Kidney epithelial cell (primary cell): ENCODE measurements around the gene ODAD4. TPM values are rescaled to one million over a fixed set of nuclear protein-coding genes. Genes with fewer than 3 reads are reported as not detected.

Experiments
- DNase-seq: peaks from one replicate; pipeline ENCODE4 v3.0.0-alpha.2; 2010; ENCODE audit warnings: low read depth
- H3K27me3 ChIP-seq: 2 replicates; pipeline ENCODE4 v1.6.0; 2011; ENCODE audit warnings: low read length; ENCODE audit not compliant: control insufficient read depth, insufficient read depth
- H3K36me3 ChIP-seq: 2 replicates; pipeline ENCODE4 v1.5.1; 2011; ENCODE audit warnings: low read length; ENCODE audit not compliant: control insufficient read depth, insufficient read depth
- H3K4me3 ChIP-seq: 2 replicates; pipeline ENCODE4 v1.5.1; 2011; ENCODE audit warnings: low read depth, mild to moderate bottlenecking, control low read depth, low read length
- CTCF ChIP-seq: IDR thresholded peaks from 2 replicates; pipeline ENCODE4 v1.5.1; 2011; ENCODE audit warnings: mild to moderate bottlenecking, moderate library complexity, low read length, control low read depth, inconsistent platforms; ENCODE audit not compliant: insufficient read depth, poor library complexity, severe bottlenecking
- total RNA-seq: library from RNA; depleted of rRNA; stranded (reverse); fragments of >200 nt; gene quantifications from 2 replicates; pipeline ENCODE4 v1.2.3, GENCODE V29; 2015

The ODAD4 gene, protein sequence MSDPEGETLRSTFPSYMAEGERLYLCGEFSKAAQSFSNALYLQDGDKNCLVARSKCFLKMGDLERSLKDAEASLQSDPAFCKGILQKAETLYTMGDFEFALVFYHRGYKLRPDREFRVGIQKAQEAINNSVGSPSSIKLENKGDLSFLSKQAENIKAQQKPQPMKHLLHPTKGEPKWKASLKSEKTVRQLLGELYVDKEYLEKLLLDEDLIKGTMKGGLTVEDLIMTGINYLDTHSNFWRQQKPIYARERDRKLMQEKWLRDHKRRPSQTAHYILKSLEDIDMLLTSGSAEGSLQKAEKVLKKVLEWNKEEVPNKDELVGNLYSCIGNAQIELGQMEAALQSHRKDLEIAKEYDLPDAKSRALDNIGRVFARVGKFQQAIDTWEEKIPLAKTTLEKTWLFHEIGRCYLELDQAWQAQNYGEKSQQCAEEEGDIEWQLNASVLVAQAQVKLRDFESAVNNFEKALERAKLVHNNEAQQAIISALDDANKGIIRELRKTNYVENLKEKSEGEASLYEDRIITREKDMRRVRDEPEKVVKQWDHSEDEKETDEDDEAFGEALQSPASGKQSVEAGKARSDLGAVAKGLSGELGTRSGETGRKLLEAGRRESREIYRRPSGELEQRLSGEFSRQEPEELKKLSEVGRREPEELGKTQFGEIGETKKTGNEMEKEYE
- total RNA-seq, result 0.62 and 0.84 TPM in 2 replicates

DNA sequence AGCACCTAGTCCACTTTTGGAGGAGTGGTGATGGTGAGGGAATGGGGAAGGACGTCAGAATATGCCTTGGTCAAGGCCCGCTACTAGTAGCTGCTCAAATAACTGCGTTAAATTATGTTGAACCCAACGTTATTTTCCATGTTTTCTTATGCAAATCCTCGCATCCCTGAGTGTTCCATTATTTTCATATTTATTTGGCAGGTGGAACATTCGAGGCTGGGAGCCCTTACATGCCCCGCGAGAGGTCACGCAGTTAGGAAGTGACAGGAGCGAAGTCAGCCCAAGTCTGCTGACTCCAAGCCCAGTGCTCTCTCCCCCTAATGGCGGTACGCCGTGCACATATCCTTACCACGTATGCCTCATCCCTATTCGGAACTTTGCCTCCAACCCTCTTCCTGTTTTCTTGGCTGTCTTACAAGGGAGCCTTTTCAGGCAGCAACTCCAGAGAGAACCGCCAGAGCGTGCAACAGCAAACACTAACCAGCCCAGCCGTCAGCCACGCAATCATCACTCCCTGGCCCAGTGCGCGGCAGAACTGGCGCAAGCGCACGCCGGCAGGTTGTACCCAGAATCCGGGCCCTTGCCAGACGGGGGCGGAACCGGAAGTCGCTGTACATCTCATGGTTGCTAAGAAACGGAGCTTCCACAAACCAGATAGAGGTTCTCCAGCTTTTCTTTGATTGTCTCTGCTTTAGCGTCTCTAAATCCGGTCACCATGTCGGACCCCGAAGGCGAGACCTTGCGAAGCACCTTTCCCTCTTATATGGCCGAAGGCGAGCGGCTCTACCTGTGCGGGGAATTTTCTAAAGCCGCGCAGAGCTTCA, at the start of gene ODAD4:
ODAD4 (plus strand) TSS at position 609 of the 824 bp plus-strand sequence; CDS start at position 716, 107 bp downstream.
- Histone ChIP-seq H3K4me3 (peak within 1 kb of the TSS; percentile 65), H3K36me3 (no peaks in the 10 kb centered on the region), H3K27me3 (no peaks in the 10 kb centered on the region)
- peak; percentile 92 for DNase-seq
- TF ChIP-seq CTCF, result peak; percentile 39

DNA sequence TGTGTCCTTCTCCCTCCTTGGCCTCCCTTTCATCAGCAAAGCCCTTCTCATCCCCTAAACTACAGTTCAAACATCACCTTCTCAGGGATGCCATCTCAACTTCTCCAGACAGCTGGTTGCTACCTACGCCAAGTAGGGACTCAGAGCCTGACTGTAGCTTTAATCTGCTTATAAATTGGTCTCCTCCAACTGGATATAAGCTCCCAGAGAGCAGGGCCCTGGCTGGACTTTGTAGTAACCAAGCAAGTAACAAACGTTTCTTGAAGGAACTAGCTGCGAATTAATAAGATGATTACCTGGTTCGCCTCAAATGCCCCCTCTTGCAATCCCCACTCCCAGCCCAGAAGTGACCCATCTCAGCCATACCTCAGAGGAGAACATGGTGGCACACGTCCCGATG, 47.7 kb upstream of the ODAD4 start:
- H3K4me3 ChIP-seq, result no peak overlapping the region
- no peak for DNase-seq
- H3K27me3 ChIP-seq, result no peaks in the 10 kb centered on the region
- peaks cover 8% of the 10 kb centered on the region for H3K36me3 ChIP-seq
- TF ChIP-seq CTCF, result no peak

- peak; percentile 30 for TF ChIP-seq CTCF
- Histone ChIP-seq H3K36me3 (peaks cover 5% of the 10 kb centered on the region), H3K27me3 (no peaks in the 10 kb centered on the region)
These were observed 44.7 kb upstream of the ODAD4 start for GRCh38 chr17:41885733-41886132.

DNA sequence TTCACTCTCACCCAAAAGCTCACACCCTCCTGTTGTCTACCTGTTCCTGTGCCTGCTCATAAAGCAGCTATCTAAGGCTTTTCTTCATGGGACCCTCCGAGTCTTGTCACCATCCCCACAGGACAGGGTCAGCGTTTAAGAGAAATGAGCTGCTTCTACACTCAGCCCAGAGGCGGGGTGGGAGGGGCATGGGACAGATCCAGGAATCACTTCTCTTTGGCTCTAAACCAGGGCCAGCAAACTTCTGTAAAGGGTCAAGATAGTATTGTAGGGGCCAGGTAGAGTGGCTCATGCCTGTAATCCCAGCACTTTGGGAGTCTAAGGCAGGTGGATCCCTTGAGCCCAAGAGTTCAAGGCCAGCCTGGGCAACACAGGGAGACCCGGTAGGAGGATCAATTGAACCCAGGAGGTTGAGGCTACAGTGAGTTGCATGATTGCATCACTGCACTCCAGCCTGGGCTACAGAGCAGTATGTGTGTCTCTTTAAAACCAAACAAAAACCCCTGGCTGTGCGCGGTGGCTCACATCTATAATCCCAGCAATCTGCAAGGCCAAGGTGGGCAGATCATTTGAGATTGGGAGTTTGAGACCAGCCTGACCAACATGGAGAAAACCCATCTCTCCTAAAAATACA, 42.0 kb upstream of the ODAD4 start:
- DNase-seq, result no peak
- Histone ChIP-seq H3K27me3 (no peaks in the 10 kb centered on the region), H3K36me3 (peaks cover 7% of the 10 kb centered on the region), H3K4me3 (no peak overlapping the region)
- no peak for TF ChIP-seq CTCF

More at GRCh38 chr17:41885733-41886132, 44.7 kb upstream of the ODAD4 start:
- DNase-seq, result no peak
- no peak overlapping the region for H3K4me3 ChIP-seq

DNA sequence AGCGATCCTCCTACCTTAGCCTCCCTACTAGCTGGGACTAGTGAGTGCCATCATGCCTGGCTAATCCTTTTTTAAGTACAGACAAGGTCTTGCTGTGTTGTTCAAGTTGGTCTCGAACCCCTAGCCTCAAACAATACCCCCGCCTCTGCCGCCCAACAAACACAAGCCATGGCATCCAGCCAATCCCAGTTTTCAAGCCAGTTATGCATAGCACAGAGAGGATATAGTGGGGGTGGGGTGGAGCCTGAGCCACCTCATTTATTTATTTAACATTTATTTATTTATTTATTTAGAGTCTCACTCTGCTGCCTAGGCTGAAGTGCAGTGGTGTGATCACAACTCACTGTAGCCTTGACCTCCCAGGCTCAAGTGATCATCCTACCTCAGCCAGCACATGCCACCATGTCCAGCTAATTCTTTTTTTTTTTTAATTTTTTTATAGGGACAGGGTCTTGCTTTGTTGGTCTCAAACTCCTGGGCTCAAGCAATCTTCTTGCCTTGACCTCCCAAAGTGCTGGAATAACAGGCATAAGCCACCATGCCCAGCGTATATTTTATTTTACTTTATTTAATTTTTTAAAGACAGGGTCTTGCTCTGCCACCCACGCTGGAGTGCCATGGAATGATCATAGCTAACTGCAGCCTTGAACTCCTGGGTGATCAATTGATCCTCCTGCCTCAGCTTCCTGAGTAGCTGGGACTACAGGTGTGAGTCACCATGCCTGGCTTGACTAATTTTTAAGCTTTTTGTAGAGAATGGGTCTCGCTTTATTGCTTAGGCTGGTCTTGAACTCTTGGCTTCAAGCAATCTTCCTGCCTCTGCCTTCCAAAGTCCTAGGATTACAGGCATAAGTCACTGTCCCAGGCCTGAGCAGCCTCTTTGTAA, 39.0 kb upstream of the ODAD4 start:
- no peak for DNase-seq
- H3K27me3 ChIP-seq, result no peaks in the 10 kb centered on the region
- peaks cover 6% of the 10 kb centered on the region for H3K36me3 ChIP-seq
- TF ChIP-seq CTCF, result no peak
- no peak overlapping the region for H3K4me3 ChIP-seq
